Endothelial cell (in vitro differentiated cells): ENCODE results near the gene SLC8A1. TPM values are rescaled to one million over a fixed set of nuclear protein-coding genes. Genes with fewer than 3 reads are reported as not detected.

Source experiments
- DNase-seq: peaks from one replicate; pipeline ENCODE4 v3.0.0; 2021; ENCODE audit warnings: low spot score
- H3K27ac Mint-ChIP-seq: one replicate; pipeline ENCODE4 v1.8.0; 2021; ENCODE audit warnings: mixed read lengths, inconsistent platforms; ENCODE audit not compliant: unreplicated experiment
- H3K27me3 Mint-ChIP-seq: one replicate; pipeline ENCODE4 v1.8.0; 2021; ENCODE audit warnings: mild to moderate bottlenecking, moderate library complexity, mixed read lengths, inconsistent platforms; ENCODE audit not compliant: unreplicated experiment
- H3K36me3 Mint-ChIP-seq: one replicate; pipeline ENCODE4 v1.8.0; 2021; ENCODE audit warnings: mild to moderate bottlenecking, low read depth, mixed read lengths, inconsistent platforms; ENCODE audit not compliant: unreplicated experiment
- H3K4me1 Mint-ChIP-seq: one replicate; pipeline ENCODE4 v1.8.0; 2021; ENCODE audit warnings: mild to moderate bottlenecking, mixed read lengths, inconsistent platforms; ENCODE audit not compliant: unreplicated experiment
- H3K4me3 Mint-ChIP-seq: one replicate; pipeline ENCODE4 v1.8.0; 2021; ENCODE audit warnings: mild to moderate bottlenecking, mixed read lengths, inconsistent platforms; ENCODE audit not compliant: unreplicated experiment
- H3K9me3 Mint-ChIP-seq: one replicate; pipeline ENCODE4 v1.8.0; 2021; ENCODE audit warnings: mixed read lengths, inconsistent platforms; ENCODE audit not compliant: unreplicated experiment
- CTCF ChIP-seq: fragments of 200-600 bp; sonication (generic); IDR thresholded peaks from one replicate; pipeline ENCODE4 v1.5.0; 2021; ENCODE audit warnings: antibody characterized with exemption; ENCODE audit not compliant: unreplicated experiment
- total RNA-seq: library from RNA; stranded (reverse); fragmentation: NEBNext Ultra II Directional; extraction: Animal tissue kit (Norgen Biotek cat#: 25700); gene quantifications from one replicate; pipeline ENCODE4 v1.2.1, GENCODE V29; 2021; ENCODE audit not compliant: unreplicated experiment

The SLC8A1 gene
- total RNA-seq, 1 donor from 2014 or later, result 0.80 TPM

GRCh38 chr2:40480596-40480995 is 28.7 kb upstream of the SLC8A1 start:
- H3K4me3 Mint-ChIP-seq, result no peak overlapping the region
- H3K9me3 Mint-ChIP-seq, result no peaks in the 10 kb centered on the region
- TF ChIP-seq CTCF, result no peak

DNA sequence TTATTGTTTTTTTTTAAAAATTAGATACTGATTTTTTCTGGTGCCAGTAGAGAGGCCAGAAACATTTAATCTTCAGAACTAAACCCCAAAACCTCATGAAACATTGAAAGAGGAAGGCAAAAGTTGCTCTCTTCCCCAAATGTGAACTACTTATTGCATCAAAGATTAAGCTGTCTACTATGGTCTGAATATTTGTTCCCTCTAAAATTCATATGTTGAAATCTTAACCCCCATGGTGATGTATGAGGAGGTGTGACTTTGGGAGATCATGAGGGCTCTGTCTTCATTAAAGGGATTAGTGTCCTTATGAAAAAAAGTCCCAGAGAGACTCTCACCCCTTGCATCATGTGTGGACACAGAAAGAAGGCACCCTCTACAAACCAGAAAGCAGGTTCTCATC is 28.2 kb upstream of the SLC8A1 start:
- no peaks in the 10 kb centered on the region for H3K36me3 Mint-ChIP-seq
- H3K4me1 Mint-ChIP-seq, result no peaks in the 10 kb centered on the region
- no peaks in the 10 kb centered on the region for H3K9me3 Mint-ChIP-seq
- H3K27ac Mint-ChIP-seq, result no peak overlapping the region
- DNase-seq, result no peak
- no peak overlapping the region for H3K4me3 Mint-ChIP-seq
- TF ChIP-seq CTCF, result no peak
- no peaks in the 10 kb centered on the region for H3K27me3 Mint-ChIP-seq

More at GRCh38 chr2:40480596-40480995, 28.7 kb upstream of the SLC8A1 start:
- no peak overlapping the region for H3K27ac Mint-ChIP-seq
- DNase-seq, result no peak
- no peaks in the 10 kb centered on the region for H3K27me3 Mint-ChIP-seq
- H3K36me3 Mint-ChIP-seq, result no peaks in the 10 kb centered on the region
- no peaks in the 10 kb centered on the region for H3K4me1 Mint-ChIP-seq

DNA sequence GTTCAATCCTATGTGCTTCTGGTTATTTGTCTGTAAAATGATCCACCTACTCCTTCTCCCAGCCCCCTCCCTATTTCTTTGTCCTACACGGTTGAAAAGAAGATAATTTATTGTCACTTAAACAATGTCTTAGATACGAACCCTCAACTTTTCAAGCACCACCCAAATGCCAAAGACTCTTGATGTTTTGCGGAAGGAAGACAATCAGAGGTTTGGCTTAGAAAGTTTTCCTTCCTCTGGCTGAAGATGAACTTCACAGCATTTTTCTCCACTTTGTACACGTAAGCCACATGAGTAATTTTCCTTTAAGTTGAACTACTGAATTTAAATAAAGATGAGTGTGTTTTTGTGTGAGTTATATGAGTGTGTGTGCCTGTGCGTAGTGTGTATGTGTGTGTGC is 25.5 kb upstream of the SLC8A1 start:
- H3K4me3 Mint-ChIP-seq, result no peak overlapping the region
- H3K36me3 Mint-ChIP-seq, result no peaks in the 10 kb centered on the region
- no peaks in the 10 kb centered on the region for H3K9me3 Mint-ChIP-seq
- H3K27me3 Mint-ChIP-seq, result no peaks in the 10 kb centered on the region
- H3K27ac Mint-ChIP-seq, result no peak overlapping the region
- no peaks in the 10 kb centered on the region for H3K4me1 Mint-ChIP-seq
- no peak for TF ChIP-seq CTCF
- no peak for DNase-seq

GRCh38 chr2:40476436-40476835 is 24.5 kb upstream of the SLC8A1 start:
- Mint-ChIP-seq H3K27ac (no peak overlapping the region), H3K4me3 (no peak overlapping the region), H3K9me3 (no peaks in the 10 kb centered on the region), H3K36me3 (no peaks in the 10 kb centered on the region), H3K27me3 (no peaks in the 10 kb centered on the region), H3K4me1 (no peaks in the 10 kb centered on the region)
- DNase-seq, result no peak
- no peak for TF ChIP-seq CTCF

GRCh38 chr2:40474306-40474705 is 22.4 kb upstream of the SLC8A1 start:
- no peaks in the 10 kb centered on the region for H3K27me3 Mint-ChIP-seq
- H3K36me3 Mint-ChIP-seq, result no peaks in the 10 kb centered on the region
- no peak overlapping the region for H3K4me3 Mint-ChIP-seq
- no peak overlapping the region for H3K27ac Mint-ChIP-seq
- no peaks in the 10 kb centered on the region for H3K4me1 Mint-ChIP-seq
- DNase-seq, result no peak
- no peaks in the 10 kb centered on the region for H3K9me3 Mint-ChIP-seq
- no peak for TF ChIP-seq CTCF
